Hippocampal formation (tissue), 2 donors: ENCODE measurements around the gene PHC2.
"Not testable (repeated sequence)": the region's sequence is repeated elsewhere in the genome, so short reads cannot be mapped to it uniquely, and the experiment has no call there.

Experiments
- DNase-seq, 2 donors: peaks; one replicate each; lab custom pipeline; 2025; lab: John Stamatoyannopoulos, UW

Gene PHC2

GRCh38 chr1:33294071-33295010, 136.6 kb downstream of the PHC2 start:
- no peak for DNase-seq

- DNase-seq, result no peak
These were observed 138.1 kb downstream of the PHC2 start for GRCh38 chr1:33292726-33293340.

- not testable (repeated sequence) for DNase-seq
These were observed 140.3 kb downstream of the PHC2 start for GRCh38 chr1:33290615-33291014.

- no peak for DNase-seq
These were observed 141.1 kb downstream of the PHC2 start for GRCh38 chr1:33289858-33290154.

GRCh38 chr1:33288976-33289857, 141.7 kb downstream of the PHC2 start:
- no peak for DNase-seq

GRCh38 chr1:33287317-33287716, 143.6 kb downstream of the PHC2 start:
- no peak for DNase-seq

GRCh38 chr1:33286451-33287185, 144.3 kb downstream of the PHC2 start:
- DNase-seq, result no peak

- no peak for DNase-seq
These were observed 146.8 kb downstream of the PHC2 start for GRCh38 chr1:33284049-33284448.

GRCh38 chr1:33282791-33283190, 148.1 kb downstream of the PHC2 start:
- DNase-seq, result no peak

GRCh38 chr1:33281554-33282303, 149.2 kb downstream of the PHC2 start:
- no peak for DNase-seq

- DNase-seq, result no peak
These were observed 150.7 kb downstream of the PHC2 start for GRCh38 chr1:33280091-33280661.

- no peak for DNase-seq
These were observed 153.3 kb downstream of the PHC2 start for GRCh38 chr1:33277488-33278084.

GRCh38 chr1:33276573-33277298, 154.2 kb downstream of the PHC2 start:
- no peak for DNase-seq

GRCh38 chr1:33275706-33276572, 155.0 kb downstream of the PHC2 start:
- DNase-seq, result no peak

- no peak for DNase-seq
These were observed 155.7 kb downstream of the PHC2 start for GRCh38 chr1:33275195-33275594.

- no peak for DNase-seq
These were observed 156.4 kb downstream of the PHC2 start for GRCh38 chr1:33274446-33274845.

- DNase-seq, result no peak
These were observed 156.9 kb downstream of the PHC2 start for GRCh38 chr1:33273961-33274371.
